GM10847 (cell line): ENCODE measurements around the gene RASSF7.
A peak's percentile ranks its signal among the peaks of the same experiment; 100 is the strongest.

ENCODE experiments used
- POLR2A ChIP-seq: IDR thresholded peaks from 2 replicates; pipeline ENCODE4 v1.6.1; 2011; ENCODE audit not compliant: insufficient read length; ENCODE audit errors: extremely low read depth

Gene RASSF7

DNA sequence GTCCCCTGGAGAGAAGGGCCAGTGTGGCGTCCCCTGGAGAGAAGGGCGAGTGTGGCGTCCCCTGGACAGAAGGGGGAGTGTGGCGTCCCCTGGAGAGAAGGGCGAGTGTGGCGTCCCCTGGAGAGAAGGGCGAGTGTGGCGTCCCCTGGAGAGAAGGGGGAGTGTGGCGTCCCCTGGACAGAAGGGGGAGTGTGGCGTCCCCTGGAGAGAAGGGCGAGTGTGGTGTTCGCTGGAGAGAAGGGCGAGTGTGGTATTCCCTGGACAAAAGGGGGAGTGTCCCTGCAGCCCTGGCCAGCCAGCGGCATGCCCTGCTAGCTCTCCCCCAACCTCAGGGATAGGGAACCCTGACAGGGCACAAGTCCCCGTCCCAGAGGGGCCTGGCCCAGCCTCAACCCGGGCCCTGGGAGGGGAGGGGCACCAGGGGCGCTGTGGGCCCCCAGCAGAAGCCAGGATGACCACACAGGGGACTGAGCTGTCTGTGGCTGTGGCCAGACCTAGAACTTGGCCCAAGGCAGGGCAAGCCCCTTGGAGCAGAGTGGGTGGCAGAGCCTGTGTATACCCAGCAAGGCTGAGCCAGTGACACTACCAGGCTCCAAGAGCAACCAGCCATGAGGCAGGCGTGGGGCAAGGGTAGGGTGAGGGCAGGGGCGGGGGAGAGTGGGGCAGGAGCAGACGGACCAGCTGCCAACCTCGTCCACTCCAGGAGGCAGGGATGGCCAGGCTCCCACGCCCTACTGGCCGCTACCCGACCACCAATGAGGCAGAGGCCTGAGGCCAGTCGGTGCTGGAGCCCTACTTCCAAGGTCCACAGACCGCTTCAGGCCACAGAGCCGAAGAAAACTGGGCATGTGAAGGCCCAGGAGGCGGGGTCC, 29.6 kb upstream of the RASSF7 start:
- no peak for TF ChIP-seq POLR2A

- TF ChIP-seq POLR2A, result no peak
Observed at GRCh38 chr11:531919-532526, 28.7 kb upstream of the RASSF7 start.

DNA sequence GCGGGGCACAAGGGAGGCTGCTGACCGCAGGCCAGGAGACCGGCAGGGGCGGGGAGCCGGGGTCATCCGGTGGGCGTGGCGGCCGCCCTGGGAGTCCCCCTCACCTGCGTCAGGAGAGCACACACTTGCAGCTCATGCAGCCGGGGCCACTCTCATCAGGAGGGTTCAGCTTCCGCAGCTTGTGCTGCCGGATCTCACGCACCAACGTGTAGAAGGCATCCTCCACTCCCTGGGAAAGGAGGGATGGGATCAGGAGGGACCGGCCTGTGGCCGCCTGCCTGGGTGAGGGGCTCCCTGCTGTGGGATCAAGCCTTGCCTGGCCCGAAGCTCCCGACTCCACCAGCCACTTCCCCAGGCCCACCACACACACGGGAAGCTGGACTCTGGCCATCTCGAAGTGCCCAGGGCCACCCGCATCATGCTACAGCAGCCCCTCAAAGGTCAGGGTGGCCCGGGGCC, 28.2 kb upstream of the RASSF7 start:
- TF ChIP-seq POLR2A, result no peak

GRCh38 chr11:532986-533585, 27.7 kb upstream of the RASSF7 start:
- no peak for TF ChIP-seq POLR2A

DNA sequence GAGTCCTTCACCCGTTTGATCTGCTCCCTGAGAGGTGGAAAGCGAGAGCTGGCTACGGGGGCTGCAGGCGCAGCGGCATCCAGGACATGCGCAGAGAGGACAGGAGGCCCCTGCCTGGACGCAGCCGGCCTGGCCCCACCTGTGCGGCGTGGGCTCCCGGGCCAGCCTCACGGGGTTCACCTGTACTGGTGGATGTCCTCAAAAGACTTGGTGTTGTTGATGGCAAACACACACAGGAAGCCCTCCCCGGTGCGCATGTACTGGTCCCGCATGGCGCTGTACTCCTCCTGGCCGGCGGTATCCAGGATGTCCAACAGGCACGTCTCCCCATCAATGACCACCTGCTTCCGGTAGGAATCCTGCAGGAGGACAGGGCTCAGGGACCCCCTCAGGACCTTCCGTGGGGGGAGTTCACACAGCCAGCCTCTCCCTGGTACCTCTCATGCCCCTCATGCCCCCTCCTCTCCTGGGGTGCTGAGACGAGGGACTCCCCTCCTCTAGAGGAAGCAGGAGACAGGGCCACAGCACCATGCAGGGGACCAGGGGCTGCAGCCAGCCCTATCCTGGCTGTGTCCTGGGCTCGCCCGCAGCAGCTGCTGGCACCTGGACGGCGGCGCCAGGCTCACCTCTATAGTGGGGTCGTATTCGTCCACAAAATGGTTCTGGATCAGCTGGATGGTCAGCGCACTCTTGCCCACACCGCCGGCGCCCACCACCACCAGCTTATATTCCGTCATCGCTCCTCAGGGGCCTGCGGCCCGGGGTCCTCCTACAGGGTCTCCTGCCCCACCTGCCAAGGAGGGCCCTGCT, 27.0 kb upstream of the RASSF7 start:
- no peak for TF ChIP-seq POLR2A

- TF ChIP-seq POLR2A, result no peak
Observed at GRCh38 chr11:534396-535209, 26.2 kb upstream of the RASSF7 start.

- TF ChIP-seq POLR2A, result no peak
Observed at GRCh38 chr11:535210-535518, 25.6 kb upstream of the RASSF7 start.

GRCh38 chr11:535519-536454, 25.0 kb upstream of the RASSF7 start, which contains the start of gene HRAS:
Gene HRAS (minus strand): TSS chr11:535576.
- TF ChIP-seq POLR2A, result peak; percentile 70

DNA sequence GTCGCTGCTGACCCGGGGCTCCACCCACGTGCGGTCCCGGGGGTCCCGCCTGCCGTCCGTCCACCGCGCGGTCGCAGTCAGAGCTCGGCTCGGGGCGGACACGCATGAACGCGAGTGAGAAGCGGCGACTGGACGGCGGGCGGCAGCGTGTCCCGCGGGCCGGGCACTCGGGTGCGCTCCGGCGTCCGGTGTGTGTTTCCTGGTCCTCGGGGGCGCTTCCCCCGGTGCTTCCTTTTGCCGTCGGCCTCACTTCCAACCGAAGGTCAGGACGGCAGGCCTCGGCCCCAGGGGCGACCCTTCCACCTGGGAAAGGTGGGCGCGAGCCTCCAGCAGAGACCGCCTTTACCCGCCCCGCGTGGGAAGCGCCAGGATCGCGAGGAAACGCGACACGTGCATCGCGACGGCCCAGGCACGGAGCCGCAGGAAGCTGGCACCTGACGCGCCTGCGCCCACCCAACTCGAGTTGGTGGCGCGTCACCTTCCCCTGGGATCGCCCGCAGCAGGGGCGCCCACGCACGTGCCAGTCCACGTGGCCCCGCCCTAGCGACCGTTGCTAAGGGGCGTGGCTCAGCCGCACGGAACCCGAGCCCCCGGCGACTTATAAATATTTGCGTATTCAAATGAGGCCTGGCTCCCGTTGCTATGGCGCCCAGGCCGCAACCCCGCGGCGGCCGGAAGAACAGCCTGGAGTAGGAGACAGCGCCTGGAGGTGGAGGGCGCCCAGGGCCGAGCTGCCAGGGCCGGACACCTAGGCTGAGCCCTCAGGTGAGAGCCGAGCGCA, 23.7 kb upstream of the RASSF7 start, which contains the start of gene LRRC56:
TSS of gene LRRC56 (plus strand) at position 687 of the 781 bp plus-strand sequence. CDS start 3,158 bp downstream, outside the sequence.
- no peak for TF ChIP-seq POLR2A

GRCh38 chr11:537622-538430, 22.9 kb upstream of the RASSF7 start:
- no peak for TF ChIP-seq POLR2A

- no peak for TF ChIP-seq POLR2A
Observed at GRCh38 chr11:538431-539051, 22.2 kb upstream of the RASSF7 start.
